ENCODE results near the gene OTOF.
A peak's percentile ranks its signal among the peaks of the same experiment; 100 is the strongest.

OTOF gene

DNA sequence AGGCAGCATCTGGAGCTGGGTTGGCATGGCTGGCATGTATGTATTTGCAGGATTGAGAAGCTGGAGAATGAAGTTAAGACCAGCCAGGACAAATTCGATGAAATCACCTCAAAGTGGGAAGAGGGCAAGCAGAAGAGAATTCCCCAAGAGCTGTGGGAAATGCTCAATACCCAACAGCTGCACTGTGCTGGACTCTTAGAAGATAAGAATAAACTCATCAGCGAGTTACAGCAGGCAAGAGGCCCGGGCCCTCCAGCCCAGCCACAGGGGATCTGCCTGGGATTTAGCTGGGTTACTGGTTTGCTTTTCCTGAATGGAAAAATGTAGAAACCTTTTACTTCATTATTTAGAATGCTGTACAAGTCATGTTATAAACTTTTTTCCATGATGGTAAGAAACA is 53.7 kb downstream of the OTOF start:
- Mint-ChIP-seq H3K4me3 (no peak overlapping the region), H3K4me1 (ENCODE audit: low read depth) (no peaks in the 10 kb centered on the region), H3K36me3 (ENCODE audit: low read depth) (no peaks in the 10 kb centered on the region), H3K9me3 (no peaks in the 10 kb centered on the region), H3K27ac (no peak overlapping the region), H3K27me3 (no peaks in the 10 kb centered on the region)
- intact Hi-C loops (cut with micrococcal nuclease): no loop called here

GRCh38 chr2:26423750-26424149 is 54.2 kb downstream of the OTOF start:
- Mint-ChIP-seq H3K27ac (no peak overlapping the region), H3K27me3 (no peaks in the 10 kb centered on the region), H3K36me3 (ENCODE audit: low read depth) (no peaks in the 10 kb centered on the region), H3K4me3 (no peak overlapping the region), H3K9me3 (no peaks in the 10 kb centered on the region), H3K4me1 (ENCODE audit: low read depth) (no peaks in the 10 kb centered on the region)
- intact Hi-C loops (cut with micrococcal nuclease): no loop called here

DNA sequence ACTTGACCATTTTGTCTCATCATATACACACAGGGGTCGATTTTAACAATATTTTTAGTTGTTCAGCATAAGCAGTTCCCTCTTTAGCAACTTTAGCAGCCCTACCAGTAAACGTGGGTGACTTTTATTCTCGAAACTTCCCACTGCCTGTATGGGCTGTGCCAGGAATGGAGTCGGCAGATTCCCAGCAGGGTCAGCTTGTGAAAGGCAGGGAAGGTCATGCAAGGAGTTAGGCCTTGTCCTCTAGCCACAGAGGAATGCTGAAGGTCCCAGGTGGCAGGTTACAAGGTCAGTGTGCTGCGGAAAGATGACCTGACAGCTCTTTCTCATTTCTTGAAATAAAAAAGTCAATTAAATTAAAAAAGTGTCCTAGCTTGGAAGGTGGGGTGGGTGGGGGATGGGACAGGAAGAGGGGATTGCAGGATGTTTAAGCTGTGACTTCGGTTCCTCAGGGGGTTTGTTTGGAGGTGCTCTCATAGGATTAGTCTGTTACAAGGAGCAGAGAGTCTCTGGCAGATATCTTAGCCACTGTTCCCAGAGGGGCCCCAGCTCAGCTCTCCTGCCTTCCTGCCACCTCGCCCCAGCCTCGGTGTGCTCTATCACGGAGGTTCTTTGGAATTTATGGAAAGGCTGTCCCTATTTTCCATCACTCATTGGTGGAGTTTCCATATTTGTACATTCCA is 54.8 kb downstream of the OTOF start:
- Mint-ChIP-seq H3K27me3 (no peaks in the 10 kb centered on the region), H3K4me3 (no peak overlapping the region), H3K27ac (no peak overlapping the region), H3K36me3 (ENCODE audit: low read depth) (no peaks in the 10 kb centered on the region), H3K9me3 (no peaks in the 10 kb centered on the region), H3K4me1 (ENCODE audit: low read depth) (no peaks in the 10 kb centered on the region)
- intact Hi-C loops (cut with micrococcal nuclease): no loop called here

- intact Hi-C loops (cut with micrococcal nuclease): no loop called here
- Mint-ChIP-seq H3K27me3 (no peaks in the 10 kb centered on the region), H3K27ac (no peak overlapping the region), H3K4me3 (no peak overlapping the region), H3K9me3 (peaks cover 2% of the 10 kb centered on the region), H3K4me1 (ENCODE audit: low read depth) (no peaks in the 10 kb centered on the region), H3K36me3 (ENCODE audit: low read depth) (no peaks in the 10 kb centered on the region)
Measured at GRCh38 chr2:26421961-26422360, 56.0 kb downstream of the OTOF start.

GRCh38 chr2:26414311-26414710 is 63.6 kb downstream of the OTOF start:
- Mint-ChIP-seq H3K9me3 (peaks cover 8% of the 10 kb centered on the region), H3K36me3 (ENCODE audit: low read depth) (no peaks in the 10 kb centered on the region), H3K4me1 (ENCODE audit: low read depth) (peaks cover 24% of the 10 kb centered on the region), H3K4me3 (no peak overlapping the region), H3K27ac (peak overlapping the region; percentile 10), H3K27me3 (no peaks in the 10 kb centered on the region)
- intact Hi-C loops (cut with micrococcal nuclease): no loop called here

DNA sequence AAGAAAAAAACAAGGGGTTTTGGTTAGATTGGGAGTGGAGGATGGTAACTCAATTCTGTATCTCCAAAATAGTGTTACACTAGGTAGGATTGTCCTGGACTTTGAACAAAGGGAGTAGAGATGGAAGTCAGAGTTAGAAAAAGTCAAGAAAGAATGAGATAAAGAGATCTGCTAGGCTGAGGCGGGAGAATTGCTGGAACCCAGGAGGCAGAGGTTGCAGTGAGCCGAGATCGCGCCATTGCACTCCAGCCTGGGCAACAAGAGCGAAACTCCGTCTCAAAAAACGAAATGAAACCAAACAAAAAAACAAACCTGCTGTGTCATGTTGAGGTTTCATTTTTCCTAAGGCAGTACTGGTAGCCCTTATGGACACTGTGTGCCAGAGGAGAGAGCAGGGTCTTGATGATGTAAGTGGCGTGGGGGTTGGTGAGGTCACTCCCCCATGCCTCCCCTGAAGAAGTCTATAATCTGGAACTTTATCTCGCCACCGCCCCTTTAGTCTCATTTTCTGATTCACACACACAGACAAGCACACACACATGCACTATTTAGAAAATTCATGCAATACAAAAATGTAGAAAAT is 65.7 kb downstream of the OTOF start:
- peak overlapping the region; percentile 72 for H3K4me3 Mint-ChIP-seq
- peaks cover 8% of the 10 kb centered on the region for H3K9me3 Mint-ChIP-seq
- peak overlapping the region; percentile 84 for H3K27ac Mint-ChIP-seq
- H3K36me3 Mint-ChIP-seq (ENCODE audit: low read depth): no peaks in the 10 kb centered on the region
- peaks cover 24% of the 10 kb centered on the region for H3K4me1 Mint-ChIP-seq (ENCODE audit: low read depth)
- H3K27me3 Mint-ChIP-seq: peaks cover 6% of the 10 kb centered on the region
- intact Hi-C loops (cut with micrococcal nuclease): no loop called here

- peak overlapping the region; percentile 84 for H3K27ac Mint-ChIP-seq
Measured at GRCh38 chr2:26411419-26411818, 66.5 kb downstream of the OTOF start.

DNA sequence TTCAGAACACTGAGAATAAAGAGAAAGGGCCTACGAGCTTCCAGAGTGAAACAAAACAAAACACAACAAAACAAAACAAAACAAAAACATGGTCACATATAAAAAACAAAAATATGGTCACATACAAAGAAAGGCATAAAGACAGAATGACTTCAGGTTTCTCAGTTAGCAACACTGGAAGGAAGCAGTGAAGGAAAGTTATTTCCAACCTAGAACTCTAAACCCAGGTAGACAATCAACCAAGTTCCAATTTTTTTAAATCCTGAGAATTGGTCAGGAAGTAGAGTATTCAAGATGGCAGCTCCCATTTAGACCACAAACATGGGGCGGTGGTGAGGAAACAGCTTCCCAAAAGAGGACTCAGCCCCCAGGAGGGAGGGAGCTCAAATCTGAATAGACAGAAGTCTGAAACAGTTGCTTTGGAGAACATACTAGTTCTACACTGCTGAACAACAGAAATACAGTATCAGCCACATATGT is 67.1 kb downstream of the OTOF start:
- intact Hi-C loops (cut with micrococcal nuclease): no loop called here
- no peaks in the 10 kb centered on the region for H3K9me3 Mint-ChIP-seq
- peak overlapping the region; percentile 20 for H3K27ac Mint-ChIP-seq
- H3K4me3 Mint-ChIP-seq: no peak overlapping the region
- peaks cover 24% of the 10 kb centered on the region for H3K4me1 Mint-ChIP-seq (ENCODE audit: low read depth)
- H3K27me3 Mint-ChIP-seq: peaks cover 6% of the 10 kb centered on the region
- no peaks in the 10 kb centered on the region for H3K36me3 Mint-ChIP-seq (ENCODE audit: low read depth)

More at GRCh38 chr2:26411419-26411818, 66.5 kb downstream of the OTOF start:
- intact Hi-C loops (cut with micrococcal nuclease): no loop called here
- H3K9me3 Mint-ChIP-seq: peaks cover 1% of the 10 kb centered on the region
- peaks cover 6% of the 10 kb centered on the region for H3K27me3 Mint-ChIP-seq
- H3K4me3 Mint-ChIP-seq: peak overlapping the region; percentile 72
- H3K4me1 Mint-ChIP-seq (ENCODE audit: low read depth): peaks cover 24% of the 10 kb centered on the region
- H3K36me3 Mint-ChIP-seq (ENCODE audit: low read depth): no peaks in the 10 kb centered on the region

GRCh38 chr2:26409785-26410184 is 68.1 kb downstream of the OTOF start:
- Mint-ChIP-seq H3K36me3 (ENCODE audit: low read depth) (no peaks in the 10 kb centered on the region), H3K27ac (no peak overlapping the region), H3K27me3 (peaks cover 6% of the 10 kb centered on the region), H3K9me3 (no peaks in the 10 kb centered on the region), H3K4me3 (no peak overlapping the region), H3K4me1 (ENCODE audit: low read depth) (peaks cover 22% of the 10 kb centered on the region)
- intact Hi-C loops (cut with micrococcal nuclease): no loop called here

GRCh38 chr2:26407526-26407925 is 70.4 kb downstream of the OTOF start:
- Mint-ChIP-seq H3K27me3 (peaks cover 6% of the 10 kb centered on the region), H3K4me1 (ENCODE audit: low read depth) (peaks cover 17% of the 10 kb centered on the region), H3K9me3 (no peaks in the 10 kb centered on the region), H3K4me3 (no peak overlapping the region), H3K36me3 (ENCODE audit: low read depth) (no peaks in the 10 kb centered on the region), H3K27ac (no peak overlapping the region)
- intact Hi-C loops (cut with micrococcal nuclease): no loop called here

All from dendritic cell treated with granulocyte-macrophage colony-stimulating factor and Interleukin-4, amounts not matched to agents 40 ng/mL and 50 ng/mL, for 4 days (primary cell).